K562 (cell line): ENCODE measurements around the gene MYRFL. TPM values are rescaled to one million over a fixed set of nuclear protein-coding genes. Genes with fewer than 3 reads are reported as not detected.
"Not testable (repeated sequence)": the region's sequence is repeated elsewhere in the genome, so short reads cannot be mapped to it uniquely, and the experiment has no call there.

ENCODE experiments used
- ATAC-seq: fragments of 200-7000 bp; cut with Tn5 transposase; 3 replicates; pipeline ENCODE4 v1.9.1; 2020; ENCODE audit warnings: moderate library complexity
- BruUV-seq: library from RNA; stranded (reverse); fragments of 400-500 nt; replicated peaks from 2 replicates; lab custom pipeline; 2021; lab: Mats Ljungman, UMichigan
- CTCF ChIA-PET: fragments of 300-600 bp; formaldehyde crosslinking; extraction: SDS; loops from one replicate; lab custom pipeline; 2021; ENCODE audit warnings: low intra/inter-chr PET ratio; lab: Yijun Ruan, JAX
- POLR2A ChIA-PET: fragments of 300-600, 350-650 bp; sonication (Branson Sonifier 250); formaldehyde crosslinking; extraction: SDS; loops from one replicate; lab custom pipeline; 2021; ENCODE audit warnings: antibody characterized with exemption, inconsistent platforms; lab: Yijun Ruan, JAX
- DNase-seq, 4 experiments: peaks; one replicate each; pipeline versions ENCODE4 v3.0.0 to v3.0.0-alpha.2; 2011 to 2018; ENCODE audit warnings: low spot score in 3 of 4, mixed read lengths in 3 of 4; ENCODE audit errors: extremely low read depth in 1 of 4
- FAIRE-seq: peaks from 2 replicates; lab custom pipeline; 2011; peaks lifted over from hg19 to GRCh38; lab: Jason Lieb, UNC
- H2AFZ ChIP-seq: 2 replicates; pipeline ENCODE4 v1.6.0; 2011; ENCODE audit warnings: low read depth, low read length, control low read depth, inconsistent platforms
- H3K27ac ChIP-seq: fragments of 200-600 bp; 3 replicates; pipeline ENCODE4 v1.8.0; 2011; ENCODE audit warnings: low read depth, mild to moderate bottlenecking, control low read depth, inconsistent platforms, low read length, moderate library complexity, mixed read lengths; ENCODE audit errors: extremely low read depth
- H3K27me3 ChIP-seq, 2 experiments: fragments of 300-600 bp in 1 of 2; 2 replicates in 1 of 2; 3 replicates in 1 of 2; pipeline versions ENCODE4 v1.6.0 to v1.8.0; 2011; ENCODE audit warnings: inconsistent platforms in 2 of 2, low read length in 2 of 2, mild to moderate bottlenecking in 1 of 2, mixed read lengths in 1 of 2, moderate library complexity in 1 of 2; ENCODE audit not compliant: control insufficient read depth in 2 of 2, insufficient read depth in 2 of 2
- H3K36me3 ChIP-seq: fragments of 300-600 bp; 3 replicates; pipeline ENCODE4 v1.8.0; 2011; ENCODE audit warnings: mild to moderate bottlenecking, low read length, inconsistent platforms; ENCODE audit not compliant: control insufficient read depth, insufficient read depth
- H3K4me1 ChIP-seq, 2 experiments: fragments of 200-600 bp in 1 of 2; replicated peaks in 1 of 2; 2 replicates in 1 of 2; 3 replicates in 1 of 2; pipeline versions ENCODE4 v1.5.1 to v1.8.0; 2011; ENCODE audit warnings: inconsistent platforms in 2 of 2, low read length in 2 of 2, mild to moderate bottlenecking in 1 of 2, mixed read lengths in 1 of 2, moderate library complexity in 1 of 2; ENCODE audit not compliant: control insufficient read depth in 2 of 2, insufficient read depth in 2 of 2
- H3K4me2 ChIP-seq: 2 replicates; pipeline ENCODE4 v1.6.1; 2011; ENCODE audit warnings: low read length, control low read depth, inconsistent platforms, mixed read lengths; ENCODE audit not compliant: insufficient read depth
- H3K4me3 ChIP-seq: fragments of 200-600 bp; sonication (generic), shearing (Covaris generic); 2 replicates; pipeline ENCODE4 v1.5.1; 2016; ENCODE audit warnings: control low read depth, inconsistent platforms
- H3K79me2 ChIP-seq: fragments of 200-600 bp; 3 replicates; pipeline ENCODE4 v1.8.0; 2011; ENCODE audit warnings: low read length, inconsistent platforms; ENCODE audit not compliant: control insufficient read depth, insufficient read depth
- H3K9ac ChIP-seq, 2 experiments: 2 replicates each; pipeline versions ENCODE4 v1.6.0 to v1.6.1; 2011; ENCODE audit warnings: low read depth in 2 of 2, low read length in 2 of 2, control low read depth in 1 of 2, inconsistent platforms in 1 of 2, mild to moderate bottlenecking in 1 of 2, mixed read lengths in 1 of 2; ENCODE audit not compliant: insufficient read depth in 1 of 2
- H3K9me1 ChIP-seq: one replicate; pipeline ENCODE4 v1.6.0; 2011; ENCODE audit warnings: inconsistent platforms, mild to moderate bottlenecking, low read length, moderate library complexity; ENCODE audit not compliant: control insufficient read depth, insufficient read depth
- H3K9me3 ChIP-seq: replicated peaks from 2 replicates; pipeline ENCODE4 v1.5.1; 2011; ENCODE audit warnings: low read depth, low read length, inconsistent platforms; ENCODE audit not compliant: control insufficient read depth, insufficient read depth
- H4K20me1 ChIP-seq: replicated peaks from 2 replicates; pipeline ENCODE4 v1.6.1; 2011; ENCODE audit warnings: low read length, inconsistent platforms, mixed read lengths; ENCODE audit not compliant: control insufficient read depth, insufficient read depth
- CHD2 ChIP-seq: IDR thresholded peaks from 2 replicates; pipeline ENCODE4 v1.6.1; 2011; ENCODE audit warnings: low read depth, low read length
- HNRNPLL ChIP-seq: fragments of 200-400 bp; formaldehyde crosslinking; IDR thresholded peaks from 2 replicates; pipeline ENCODE4 v1.6.1; 2017; ENCODE audit warnings: low read length, low read depth, mild to moderate bottlenecking; ENCODE audit not compliant: poor library complexity, severe bottlenecking
- LARP7 ChIP-seq: fragments of 450-650 bp; IDR thresholded peaks from 2 replicates; pipeline ENCODE4 v1.6.1; 2016
- SPI1 ChIP-seq: IDR thresholded peaks from 2 replicates; pipeline ENCODE4 v1.6.1; 2011; ENCODE audit warnings: low read depth, low read length, control low read depth, borderline replicate concordance
- TAF15 ChIP-seq: fragments of 200-400 bp; formaldehyde crosslinking; IDR thresholded peaks from 2 replicates; pipeline ENCODE4 v1.6.1; 2017; ENCODE audit warnings: mild to moderate bottlenecking, low read depth, low read length, moderate library complexity
- WHSC1 ChIP-seq: IDR thresholded peaks from one replicate; pipeline ENCODE4 v1.6.1; 2012; ENCODE audit warnings: low read length, control low read depth, inconsistent platforms
- ZEB2 ChIP-seq: fragments of 450-650 bp; IDR thresholded peaks from 2 replicates; pipeline ENCODE4 v1.6.1; 2016
- WGBS: fragments of 100-300 bp; shearing (Covaris generic); methylation state at CpG from one replicate; pipeline ENCODE4 v1.1.6; 2016; ENCODE audit warnings: low coverage, mixed read lengths; ENCODE audit not compliant: insufficient coverage; ENCODE audit errors: missing lambda C conversion rate; 5-methylcytosine and 5-hydroxymethylcytosine counted together
- in situ Hi-C: fragments of 300-500 bp; cut with MboI; formaldehyde crosslinking; loops from 4 replicates; pipeline ENCODE4 v1.15.0; 2018; ENCODE audit warnings: inconsistent platforms, mixed read lengths
- intact Hi-C: fragments of 100-400 bp; cut with micrococcal nuclease; formaldehyde crosslinking; loops from 2 replicates; pipeline ENCODE4 v1.14.2; 2022
- polyA plus RNA-seq, 8 experiments: library from polyadenylated mRNA; depleted of rRNA in 4 of 8; stranded (reverse) in 5 of 8; unstranded in 3 of 8; fragments of >200 nt; fragmentation: Nextera tagmentation in 2 of 8; fragmentation: Illumina TruSeq in 1 of 8; extraction: Ambion mirVana in 2 of 8; extraction: Trizol in 1 of 8; gene quantifications; 2 replicates each; pipeline versions ENCODE4 v1.2.1 to v1.2.3, GENCODE V29; 2011 to 2014; ENCODE audit warnings: inconsistent platforms in 1 of 8, missing spikeins in 1 of 8
- total RNA-seq, 7 experiments: library from RNA; depleted of rRNA in 6 of 7; stranded (reverse); fragments of >200 nt in 6 of 7; fragmentation: Illumina TruSeq in 2 of 7; extraction: Trizol in 2 of 7; gene quantifications; 2 replicates each; pipeline versions ENCODE4 v1.2.1 to v1.2.3, GENCODE V29; 2011 to 2021; ENCODE audit warnings: low replicate concordance in 1 of 7
- TF ChIP-seq, protein P1 (sequence below): fragments of 450-650 bp; IDR thresholded peaks from 2 replicates; pipeline ENCODE4 v1.6.1; 2016; ENCODE audit warnings: mild to moderate bottlenecking, moderate library complexity
- TF ChIP-seq, protein P2 (sequence below): sonication (generic); formaldehyde crosslinking; IDR thresholded peaks from 2 replicates; pipeline ENCODE4 v1.8.0; 2022; ENCODE audit warnings: mild to moderate bottlenecking, missing genetic modification reagents

Gene MYRFL
- total and polyA plus RNA-seq, 9 of the 15 experiments (the other 6 are each of a cell fraction or from before 2014, with no cell fraction given) = not detected

DNA sequence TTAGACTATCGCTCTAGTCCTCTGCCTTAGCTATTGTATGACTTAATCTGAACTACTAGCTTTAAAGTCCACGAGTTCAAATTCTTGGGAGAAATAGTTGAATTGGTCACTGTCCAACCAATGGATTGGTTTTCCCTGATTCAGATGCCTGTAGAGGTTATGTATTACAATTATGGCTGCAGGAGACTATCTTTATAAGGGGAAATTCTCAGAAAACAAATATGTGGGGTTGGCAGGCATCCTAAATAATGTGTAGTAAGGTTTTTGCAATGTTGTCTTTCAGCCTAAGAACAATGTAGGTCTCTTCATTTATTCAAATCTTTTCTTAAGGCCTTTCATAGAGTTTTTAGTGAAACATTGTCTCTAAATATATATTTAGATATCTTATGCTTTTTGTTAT, 26.9 kb downstream of the MYRFL start (continued):
- TF ChIP-seq, protein P1, sequence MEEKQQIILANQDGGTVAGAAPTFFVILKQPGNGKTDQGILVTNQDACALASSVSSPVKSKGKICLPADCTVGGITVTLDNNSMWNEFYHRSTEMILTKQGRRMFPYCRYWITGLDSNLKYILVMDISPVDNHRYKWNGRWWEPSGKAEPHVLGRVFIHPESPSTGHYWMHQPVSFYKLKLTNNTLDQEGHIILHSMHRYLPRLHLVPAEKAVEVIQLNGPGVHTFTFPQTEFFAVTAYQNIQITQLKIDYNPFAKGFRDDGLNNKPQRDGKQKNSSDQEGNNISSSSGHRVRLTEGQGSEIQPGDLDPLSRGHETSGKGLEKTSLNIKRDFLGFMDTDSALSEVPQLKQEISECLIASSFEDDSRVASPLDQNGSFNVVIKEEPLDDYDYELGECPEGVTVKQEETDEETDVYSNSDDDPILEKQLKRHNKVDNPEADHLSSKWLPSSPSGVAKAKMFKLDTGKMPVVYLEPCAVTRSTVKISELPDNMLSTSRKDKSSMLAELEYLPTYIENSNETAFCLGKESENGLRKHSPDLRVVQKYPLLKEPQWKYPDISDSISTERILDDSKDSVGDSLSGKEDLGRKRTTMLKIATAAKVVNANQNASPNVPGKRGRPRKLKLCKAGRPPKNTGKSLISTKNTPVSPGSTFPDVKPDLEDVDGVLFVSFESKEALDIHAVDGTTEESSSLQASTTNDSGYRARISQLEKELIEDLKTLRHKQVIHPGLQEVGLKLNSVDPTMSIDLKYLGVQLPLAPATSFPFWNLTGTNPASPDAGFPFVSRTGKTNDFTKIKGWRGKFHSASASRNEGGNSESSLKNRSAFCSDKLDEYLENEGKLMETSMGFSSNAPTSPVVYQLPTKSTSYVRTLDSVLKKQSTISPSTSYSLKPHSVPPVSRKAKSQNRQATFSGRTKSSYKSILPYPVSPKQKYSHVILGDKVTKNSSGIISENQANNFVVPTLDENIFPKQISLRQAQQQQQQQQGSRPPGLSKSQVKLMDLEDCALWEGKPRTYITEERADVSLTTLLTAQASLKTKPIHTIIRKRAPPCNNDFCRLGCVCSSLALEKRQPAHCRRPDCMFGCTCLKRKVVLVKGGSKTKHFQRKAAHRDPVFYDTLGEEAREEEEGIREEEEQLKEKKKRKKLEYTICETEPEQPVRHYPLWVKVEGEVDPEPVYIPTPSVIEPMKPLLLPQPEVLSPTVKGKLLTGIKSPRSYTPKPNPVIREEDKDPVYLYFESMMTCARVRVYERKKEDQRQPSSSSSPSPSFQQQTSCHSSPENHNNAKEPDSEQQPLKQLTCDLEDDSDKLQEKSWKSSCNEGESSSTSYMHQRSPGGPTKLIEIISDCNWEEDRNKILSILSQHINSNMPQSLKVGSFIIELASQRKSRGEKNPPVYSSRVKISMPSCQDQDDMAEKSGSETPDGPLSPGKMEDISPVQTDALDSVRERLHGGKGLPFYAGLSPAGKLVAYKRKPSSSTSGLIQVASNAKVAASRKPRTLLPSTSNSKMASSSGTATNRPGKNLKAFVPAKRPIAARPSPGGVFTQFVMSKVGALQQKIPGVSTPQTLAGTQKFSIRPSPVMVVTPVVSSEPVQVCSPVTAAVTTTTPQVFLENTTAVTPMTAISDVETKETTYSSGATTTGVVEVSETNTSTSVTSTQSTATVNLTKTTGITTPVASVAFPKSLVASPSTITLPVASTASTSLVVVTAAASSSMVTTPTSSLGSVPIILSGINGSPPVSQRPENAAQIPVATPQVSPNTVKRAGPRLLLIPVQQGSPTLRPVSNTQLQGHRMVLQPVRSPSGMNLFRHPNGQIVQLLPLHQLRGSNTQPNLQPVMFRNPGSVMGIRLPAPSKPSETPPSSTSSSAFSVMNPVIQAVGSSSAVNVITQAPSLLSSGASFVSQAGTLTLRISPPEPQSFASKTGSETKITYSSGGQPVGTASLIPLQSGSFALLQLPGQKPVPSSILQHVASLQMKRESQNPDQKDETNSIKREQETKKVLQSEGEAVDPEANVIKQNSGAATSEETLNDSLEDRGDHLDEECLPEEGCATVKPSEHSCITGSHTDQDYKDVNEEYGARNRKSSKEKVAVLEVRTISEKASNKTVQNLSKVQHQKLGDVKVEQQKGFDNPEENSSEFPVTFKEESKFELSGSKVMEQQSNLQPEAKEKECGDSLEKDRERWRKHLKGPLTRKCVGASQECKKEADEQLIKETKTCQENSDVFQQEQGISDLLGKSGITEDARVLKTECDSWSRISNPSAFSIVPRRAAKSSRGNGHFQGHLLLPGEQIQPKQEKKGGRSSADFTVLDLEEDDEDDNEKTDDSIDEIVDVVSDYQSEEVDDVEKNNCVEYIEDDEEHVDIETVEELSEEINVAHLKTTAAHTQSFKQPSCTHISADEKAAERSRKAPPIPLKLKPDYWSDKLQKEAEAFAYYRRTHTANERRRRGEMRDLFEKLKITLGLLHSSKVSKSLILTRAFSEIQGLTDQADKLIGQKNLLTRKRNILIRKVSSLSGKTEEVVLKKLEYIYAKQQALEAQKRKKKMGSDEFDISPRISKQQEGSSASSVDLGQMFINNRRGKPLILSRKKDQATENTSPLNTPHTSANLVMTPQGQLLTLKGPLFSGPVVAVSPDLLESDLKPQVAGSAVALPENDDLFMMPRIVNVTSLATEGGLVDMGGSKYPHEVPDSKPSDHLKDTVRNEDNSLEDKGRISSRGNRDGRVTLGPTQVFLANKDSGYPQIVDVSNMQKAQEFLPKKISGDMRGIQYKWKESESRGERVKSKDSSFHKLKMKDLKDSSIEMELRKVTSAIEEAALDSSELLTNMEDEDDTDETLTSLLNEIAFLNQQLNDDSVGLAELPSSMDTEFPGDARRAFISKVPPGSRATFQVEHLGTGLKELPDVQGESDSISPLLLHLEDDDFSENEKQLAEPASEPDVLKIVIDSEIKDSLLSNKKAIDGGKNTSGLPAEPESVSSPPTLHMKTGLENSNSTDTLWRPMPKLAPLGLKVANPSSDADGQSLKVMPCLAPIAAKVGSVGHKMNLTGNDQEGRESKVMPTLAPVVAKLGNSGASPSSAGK = no peak
- TF ChIP-seq LARP7 (no peak), ZEB2 (no peak), SPI1 (no peak), HNRNPLL (no peak), WHSC1 (no peak), CHD2 (no peak), TAF15 (no peak)
- TF ChIP-seq, protein P2, sequence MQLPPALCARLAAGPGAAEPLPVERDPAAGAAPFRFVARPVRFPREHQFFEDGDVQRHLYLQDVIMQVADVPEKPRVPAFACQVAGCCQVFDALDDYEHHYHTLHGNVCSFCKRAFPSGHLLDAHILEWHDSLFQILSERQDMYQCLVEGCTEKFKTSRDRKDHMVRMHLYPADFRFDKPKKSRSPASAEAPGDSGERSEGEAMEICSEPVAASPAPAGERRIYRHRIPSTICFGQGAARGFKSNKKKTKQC (CRISPR knock-in tag) = no peak

DNA sequence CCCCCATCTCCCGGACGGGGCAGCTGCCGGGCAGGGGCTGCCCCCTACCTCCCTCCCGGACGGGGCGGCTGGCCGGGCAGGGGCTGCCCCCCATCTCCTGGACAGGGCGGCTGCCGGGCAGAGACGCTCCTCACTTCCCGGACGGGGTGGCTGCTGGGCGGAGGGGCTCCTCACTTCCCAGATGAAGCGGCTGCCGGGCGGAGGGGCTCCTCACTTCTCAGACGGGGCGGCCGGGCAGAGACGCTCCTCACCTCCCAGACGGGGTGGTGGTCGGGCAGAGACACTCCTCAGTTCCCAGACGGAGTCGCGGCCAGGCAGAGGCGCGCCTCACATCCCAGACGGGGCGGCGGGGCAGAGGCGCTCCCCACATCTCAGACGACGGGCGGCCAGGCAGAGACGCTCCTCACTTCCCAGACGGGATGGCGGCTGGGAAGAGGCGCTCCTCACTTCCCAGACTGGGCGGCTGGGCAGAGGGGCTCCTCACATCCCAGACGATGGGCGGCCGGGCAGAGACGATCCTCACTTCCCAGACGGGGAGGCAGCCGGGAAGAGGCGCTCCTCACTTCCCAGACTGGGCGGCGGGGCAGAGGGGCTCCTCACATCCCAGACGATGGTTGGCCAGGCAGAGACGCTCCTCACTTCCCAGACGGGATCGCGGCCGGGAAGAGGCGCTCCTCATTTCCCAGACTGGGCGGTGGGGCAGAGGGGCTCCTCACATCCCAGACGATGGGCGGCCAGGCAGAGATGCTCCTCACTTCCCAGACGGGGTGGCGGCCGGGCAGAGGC, 28.3 kb downstream of the MYRFL start:
- ATAC-seq, BruUV-seq, H3K9me1 ChIP-seq, in situ Hi-C loops, H3K36me3 ChIP-seq, H4K20me1 ChIP-seq, DNase-seq, H3K4me3 ChIP-seq, CTCF ChIA-PET, H3K4me2 ChIP-seq, intact Hi-C loops, POLR2A ChIA-PET, H3K9ac ChIP-seq, FAIRE-seq, H3K27me3 ChIP-seq, H3K27ac ChIP-seq, H3K9me3 ChIP-seq, H3K4me1 ChIP-seq, H2AFZ ChIP-seq, H3K79me2 ChIP-seq: not testable (repeated sequence)
- 21% methylated on average over 24 of the region's 61 CpGs for WGBS
